ENCODE measurements around the gene P2RY13. TPM values are rescaled to one million over a fixed set of nuclear protein-coding genes. Genes with fewer than 3 reads are reported as not detected.

P2RY13 gene
- total and polyA plus RNA-seq, 2 of the 13 experiments (the other 11 are each of a cell fraction or from before 2014, with no cell fraction given) = not detected

DNA sequence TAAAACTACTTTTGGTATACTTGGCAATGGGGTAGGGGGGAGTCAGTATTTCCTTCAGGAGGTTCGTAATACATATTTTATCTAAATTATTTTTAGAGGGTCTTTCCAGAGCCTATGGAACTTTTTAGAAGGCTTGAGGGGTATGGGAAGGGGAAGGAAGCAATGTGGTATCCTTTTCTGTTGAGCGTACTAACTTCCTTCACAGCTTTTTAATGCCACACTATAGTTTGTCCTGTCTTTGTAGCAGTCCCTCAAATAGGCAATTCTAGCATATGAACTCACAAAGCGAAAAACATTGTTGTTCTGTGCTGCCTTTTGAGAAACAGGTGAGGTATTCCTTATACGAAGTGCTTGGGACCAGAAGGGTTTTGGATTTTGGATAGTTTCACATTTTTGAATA, 22.3 kb upstream of the P2RY13 start (continued):
- TF ChIP-seq ZNF749 (CRISPR knock-in tag; IDR thresholded peaks at IDR 0.05; ENCODE audit: borderline replicate concordance) (no peak), DDIT3 (CRISPR knock-in tag; IDR thresholded peaks at IDR 0.05) (no peak), SOX5 (CRISPR knock-in tag; IDR thresholded peaks at IDR 0.05; ENCODE audit: borderline replicate concordance) (no peak), TAF1 (CRISPR knock-in tag; IDR thresholded peaks at IDR 0.05) (no peak), KAT7 (CRISPR knock-in tag; IDR thresholded peaks at IDR 0.05; ENCODE audit: borderline replicate concordance) (no peak), ZNF782 (CRISPR knock-in tag; IDR thresholded peaks at IDR 0.05; ENCODE audit: borderline replicate concordance) (no peak), ZNF670 (CRISPR knock-in tag; IDR thresholded peaks at IDR 0.05; ENCODE audit: borderline replicate concordance) (no peak), RAD21 (CRISPR knock-in tag; IDR thresholded peaks at IDR 0.05) (no peak), PHF8 (CRISPR knock-in tag; IDR thresholded peaks at IDR 0.05) (no peak), ZNF547 (CRISPR knock-in tag; IDR thresholded peaks at IDR 0.05) (no peak)
- TF ChIP-seq, protein P1, sequence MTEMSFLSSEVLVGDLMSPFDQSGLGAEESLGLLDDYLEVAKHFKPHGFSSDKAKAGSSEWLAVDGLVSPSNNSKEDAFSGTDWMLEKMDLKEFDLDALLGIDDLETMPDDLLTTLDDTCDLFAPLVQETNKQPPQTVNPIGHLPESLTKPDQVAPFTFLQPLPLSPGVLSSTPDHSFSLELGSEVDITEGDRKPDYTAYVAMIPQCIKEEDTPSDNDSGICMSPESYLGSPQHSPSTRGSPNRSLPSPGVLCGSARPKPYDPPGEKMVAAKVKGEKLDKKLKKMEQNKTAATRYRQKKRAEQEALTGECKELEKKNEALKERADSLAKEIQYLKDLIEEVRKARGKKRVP (CRISPR knock-in tag; IDR thresholded peaks at IDR 0.05) = no peak

- no peak for DNase-seq (ENCODE audit: low spot score)
- CTCF ChIA-PET (ENCODE audit: low intra/inter-chr PET ratio, low total read pairs) = no interaction called here
- no peak overlapping the region for H3K27ac ChIP-seq (ENCODE audit: extremely low read length, insufficient read depth, low read length)
- in situ Hi-C loops (cut with HindIII; ENCODE audit: extremely low pct_ligation_motif_present, low pct_unique_long_range_greater_than_20kb) (no loop called here), intact Hi-C loops (cut with micrococcal nuclease; ENCODE audit: unreplicated experiment) (no loop called here)
- no peaks in the 10 kb centered on the region for H3K9me3 ChIP-seq (ENCODE audit: low read length)
- no peak for FAIRE-seq
- no peak for ATAC-seq
- no peak overlapping the region for H3K4me3 ChIP-seq (replicated peaks in 1 of 3; ENCODE audit: insufficient read depth in 1 of 3, low read depth in 2 of 3, low read length in 3 of 3)
- no peak overlapping the region for H3K9ac ChIP-seq (ENCODE audit: insufficient read depth, low read depth, low read length)
- no peak overlapping the region for H2AFZ ChIP-seq (ENCODE audit: low read length)
- no peaks in the 10 kb centered on the region for H3K36me3 ChIP-seq (replicated peaks in 1 of 2; ENCODE audit: control insufficient read depth in 1 of 2, insufficient read depth in 2 of 2, low read length in 2 of 2)
- POLR2A ChIA-PET = no interaction called here
- WGBS (ENCODE audit: low lambda C conversion rate) = 79% methylated on average over 1 of the region's 1 CpG
- H3K4me2 ChIP-seq (ENCODE audit: low read depth, low read length) = no peak overlapping the region
- no peaks in the 10 kb centered on the region for H3K79me2 ChIP-seq (ENCODE audit: insufficient read depth, low read length)
- no TSS peak for BruUV-seq (replicated peaks)
- H3K27me3 ChIP-seq (ENCODE audit: control insufficient read depth in 1 of 2, insufficient read depth in 2 of 2, low read length in 2 of 2) = no peaks in the 10 kb centered on the region
- no peaks in the 10 kb centered on the region for H4K20me1 ChIP-seq (ENCODE audit: insufficient read depth, low read length)
- H3K4me1 ChIP-seq (ENCODE audit: insufficient read depth, low read length) = no peaks in the 10 kb centered on the region
- TF ChIP-seq, protein P2, sequence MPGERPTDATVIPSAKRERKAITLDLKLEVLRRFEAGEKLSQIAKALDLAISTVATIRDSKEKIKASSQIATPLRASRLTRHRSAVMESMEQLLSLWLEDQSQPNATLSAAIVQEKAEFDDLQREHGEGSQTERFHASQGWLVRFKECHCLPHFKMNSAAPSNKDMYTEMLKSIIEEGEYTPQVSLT (CRISPR knock-in tag; IDR thresholded peaks at IDR 0.05; ENCODE audit: borderline replicate concordance, low read depth) = no peak
- no peak for TF ChIP-seq PHB2 (IDR thresholded peaks at IDR 0.05; ENCODE audit: partially characterized antibody)
- TF ChIP-seq ARHGAP35 (CRISPR knock-in tag; IDR thresholded peaks at IDR 0.05; ENCODE audit: borderline replicate concordance) = no peak
- TF ChIP-seq MATR3 (CRISPR knock-in tag; IDR thresholded peaks at IDR 0.05) = no peak
- TF ChIP-seq ZNF10 (CRISPR knock-in tag; IDR thresholded peaks at IDR 0.05; ENCODE audit: borderline replicate concordance, low read depth) = no peak
- TF ChIP-seq, protein P3, sequence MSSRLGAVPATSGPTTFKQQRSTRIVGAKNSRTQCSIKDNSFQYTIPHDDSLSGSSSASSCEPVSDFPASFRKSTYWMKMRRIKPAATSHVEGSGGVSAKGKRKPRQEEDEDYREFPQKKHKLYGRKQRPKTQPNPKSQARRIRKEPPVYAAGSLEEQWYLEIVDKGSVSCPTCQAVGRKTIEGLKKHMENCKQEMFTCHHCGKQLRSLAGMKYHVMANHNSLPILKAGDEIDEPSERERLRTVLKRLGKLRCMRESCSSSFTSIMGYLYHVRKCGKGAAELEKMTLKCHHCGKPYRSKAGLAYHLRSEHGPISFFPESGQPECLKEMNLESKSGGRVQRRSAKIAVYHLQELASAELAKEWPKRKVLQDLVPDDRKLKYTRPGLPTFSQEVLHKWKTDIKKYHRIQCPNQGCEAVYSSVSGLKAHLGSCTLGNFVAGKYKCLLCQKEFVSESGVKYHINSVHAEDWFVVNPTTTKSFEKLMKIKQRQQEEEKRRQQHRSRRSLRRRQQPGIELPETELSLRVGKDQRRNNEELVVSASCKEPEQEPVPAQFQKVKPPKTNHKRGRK (CRISPR knock-in tag; IDR thresholded peaks at IDR 0.05) = no peak
- no peak for TF ChIP-seq CCDC6 (CRISPR knock-in tag; IDR thresholded peaks at IDR 0.05)
- TF ChIP-seq MZF1 (CRISPR knock-in tag; IDR thresholded peaks at IDR 0.05; ENCODE audit: borderline replicate concordance) = no peak
- TF ChIP-seq ZFP91 (CRISPR knock-in tag; IDR thresholded peaks at IDR 0.05; ENCODE audit: borderline replicate concordance) = no peak
- no peak for TF ChIP-seq TSC22D2 (CRISPR knock-in tag; IDR thresholded peaks at IDR 0.05; ENCODE audit: borderline replicate concordance)
Measured at GRCh38 chr3:151351219-151351618, 21.9 kb upstream of the P2RY13 start.
